Ishikawa (cell line): ENCODE results near the gene PSMF1.

Source experiments
- CEBPB ChIP-seq: IDR thresholded peaks from 2 replicates; pipeline ENCODE4 v1.6.1; 2012
- CREB1 ChIP-seq: IDR thresholded peaks from 2 replicates; pipeline ENCODE4 v1.6.1; 2012; ENCODE audit warnings: low read depth
- EGR1 ChIP-seq: IDR thresholded peaks from 2 replicates; pipeline ENCODE4 v1.6.1; 2012
- EP300 ChIP-seq: IDR thresholded peaks from 2 replicates; pipeline ENCODE4 v1.6.1; 2012; ENCODE audit warnings: borderline replicate concordance
- FOXM1 ChIP-seq: IDR thresholded peaks from 2 replicates; pipeline ENCODE4 v1.6.1; 2012; ENCODE audit warnings: low read depth, borderline replicate concordance
- MAX ChIP-seq: IDR thresholded peaks from 2 replicates; pipeline ENCODE4 v1.6.1; 2012
- NFIC ChIP-seq: IDR thresholded peaks from 2 replicates; pipeline ENCODE4 v1.6.1; 2012
- RAD21 ChIP-seq: IDR thresholded peaks from 2 replicates; pipeline ENCODE4 v1.6.1; 2012; ENCODE audit warnings: low read depth
- TAF1 ChIP-seq: IDR thresholded peaks from 2 replicates; pipeline ENCODE4 v1.6.1; 2012; ENCODE audit warnings: low read depth, mild to moderate bottlenecking
- TCF12 ChIP-seq: IDR thresholded peaks from 2 replicates; pipeline ENCODE4 v1.6.1; 2012; ENCODE audit warnings: low read depth
- TEAD4 ChIP-seq: IDR thresholded peaks from 2 replicates; pipeline ENCODE4 v1.6.1; 2012
- USF1 ChIP-seq: IDR thresholded peaks from 2 replicates; pipeline ENCODE4 v1.6.1; 2012
- YY1 ChIP-seq: IDR thresholded peaks from 2 replicates; pipeline ENCODE4 v1.6.1; 2012; ENCODE audit warnings: low read depth
- ZBTB7A ChIP-seq: IDR thresholded peaks from 2 replicates; pipeline ENCODE4 v1.6.1; 2012; ENCODE audit warnings: low read depth
- TF ChIP-seq, protein P1 (sequence below): IDR thresholded peaks from 2 replicates; pipeline ENCODE4 v1.6.1; 2012; ENCODE audit warnings: low read depth, mild to moderate bottlenecking

Gene PSMF1

GRCh38 chr20:1150968-1151367 is 32.6 kb downstream of the PSMF1 start:
- no peak for TF ChIP-seq USF1
- no peak for TF ChIP-seq TEAD4
- no peak for TF ChIP-seq RAD21
- no peak for TF ChIP-seq TAF1
- TF ChIP-seq TCF12, result no peak

DNA sequence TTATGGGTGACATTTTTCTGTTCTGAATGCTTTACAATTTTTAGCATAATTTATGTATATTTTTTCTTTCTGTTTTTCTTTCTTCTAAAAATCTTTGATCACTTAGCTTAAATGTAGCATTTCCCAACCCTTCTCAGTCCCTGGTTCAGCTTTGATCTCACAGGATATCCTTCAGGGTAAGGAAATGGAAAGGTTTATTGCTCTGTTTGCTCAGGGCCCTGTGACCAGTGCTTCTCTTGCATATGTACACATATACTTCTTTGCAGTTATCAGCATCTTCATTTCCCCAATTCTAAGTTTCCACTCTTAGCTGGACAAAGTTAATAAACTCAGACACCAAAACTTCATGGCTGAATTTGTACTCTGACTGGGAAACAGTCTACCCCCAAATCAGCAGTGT is 35.8 kb downstream of the PSMF1 start:
- no peak for TF ChIP-seq USF1
- TF ChIP-seq FOXM1, result no peak
- no peak for TF ChIP-seq RAD21
- TF ChIP-seq YY1, result no peak

DNA sequence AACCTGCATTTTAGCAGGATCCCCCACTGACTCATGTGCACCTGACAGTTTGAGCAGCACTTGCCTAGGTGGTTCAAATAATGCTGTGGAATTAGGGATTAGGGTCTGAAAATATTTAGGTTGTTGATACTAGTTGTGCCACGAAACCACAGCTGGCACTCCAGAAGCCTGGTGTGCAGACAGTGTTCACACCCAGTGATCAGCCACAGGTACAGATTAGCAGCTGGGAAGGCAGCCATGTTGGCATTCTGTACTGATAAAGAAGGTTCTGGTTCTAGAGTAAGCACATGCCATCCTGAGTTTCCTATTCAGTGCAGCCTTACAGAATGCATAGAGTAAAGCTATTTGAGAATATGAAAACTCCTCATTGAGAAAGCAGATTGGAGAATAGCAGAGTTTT is 36.3 kb downstream of the PSMF1 start:
- TF ChIP-seq MAX (no peak), CEBPB (no peak), TAF1 (no peak), TCF12 (no peak)
- TF ChIP-seq, protein P1, sequence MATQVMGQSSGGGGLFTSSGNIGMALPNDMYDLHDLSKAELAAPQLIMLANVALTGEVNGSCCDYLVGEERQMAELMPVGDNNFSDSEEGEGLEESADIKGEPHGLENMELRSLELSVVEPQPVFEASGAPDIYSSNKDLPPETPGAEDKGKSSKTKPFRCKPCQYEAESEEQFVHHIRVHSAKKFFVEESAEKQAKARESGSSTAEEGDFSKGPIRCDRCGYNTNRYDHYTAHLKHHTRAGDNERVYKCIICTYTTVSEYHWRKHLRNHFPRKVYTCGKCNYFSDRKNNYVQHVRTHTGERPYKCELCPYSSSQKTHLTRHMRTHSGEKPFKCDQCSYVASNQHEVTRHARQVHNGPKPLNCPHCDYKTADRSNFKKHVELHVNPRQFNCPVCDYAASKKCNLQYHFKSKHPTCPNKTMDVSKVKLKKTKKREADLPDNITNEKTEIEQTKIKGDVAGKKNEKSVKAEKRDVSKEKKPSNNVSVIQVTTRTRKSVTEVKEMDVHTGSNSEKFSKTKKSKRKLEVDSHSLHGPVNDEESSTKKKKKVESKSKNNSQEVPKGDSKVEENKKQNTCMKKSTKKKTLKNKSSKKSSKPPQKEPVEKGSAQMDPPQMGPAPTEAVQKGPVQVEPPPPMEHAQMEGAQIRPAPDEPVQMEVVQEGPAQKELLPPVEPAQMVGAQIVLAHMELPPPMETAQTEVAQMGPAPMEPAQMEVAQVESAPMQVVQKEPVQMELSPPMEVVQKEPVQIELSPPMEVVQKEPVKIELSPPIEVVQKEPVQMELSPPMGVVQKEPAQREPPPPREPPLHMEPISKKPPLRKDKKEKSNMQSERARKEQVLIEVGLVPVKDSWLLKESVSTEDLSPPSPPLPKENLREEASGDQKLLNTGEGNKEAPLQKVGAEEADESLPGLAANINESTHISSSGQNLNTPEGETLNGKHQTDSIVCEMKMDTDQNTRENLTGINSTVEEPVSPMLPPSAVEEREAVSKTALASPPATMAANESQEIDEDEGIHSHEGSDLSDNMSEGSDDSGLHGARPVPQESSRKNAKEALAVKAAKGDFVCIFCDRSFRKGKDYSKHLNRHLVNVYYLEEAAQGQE, result no peak

DNA sequence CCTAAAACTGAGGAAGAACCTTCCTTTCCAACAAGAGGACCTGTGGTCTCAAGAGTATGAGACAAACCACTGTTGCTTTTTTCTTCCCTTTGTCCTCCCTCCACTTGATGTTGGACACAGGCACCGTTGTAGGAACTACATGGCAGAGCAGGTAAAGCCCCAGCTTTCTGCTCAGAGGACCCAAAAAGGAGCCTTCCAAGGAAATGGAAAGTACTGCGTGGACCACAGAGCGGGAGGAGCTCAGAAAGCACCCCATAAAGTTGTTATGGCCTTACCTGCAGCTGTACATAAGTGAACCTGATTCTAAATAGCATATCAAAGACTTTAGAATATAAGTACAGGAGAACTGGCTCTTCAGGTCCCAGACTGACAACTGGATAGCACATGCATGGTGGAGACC is 36.9 kb downstream of the PSMF1 start:
- TF ChIP-seq TCF12, result no peak
- no peak for TF ChIP-seq MAX
- TF ChIP-seq, protein P1, result no peak
- no peak for TF ChIP-seq RAD21
- TF ChIP-seq CREB1, result no peak
- TF ChIP-seq NFIC, result no peak
- no peak for TF ChIP-seq ZBTB7A
- no peak for TF ChIP-seq CEBPB
- no peak for TF ChIP-seq USF1
- TF ChIP-seq EP300, result no peak
- no peak for TF ChIP-seq TEAD4
- TF ChIP-seq EGR1, result no peak
- TF ChIP-seq FOXM1, result no peak
- TF ChIP-seq TAF1, result no peak

DNA sequence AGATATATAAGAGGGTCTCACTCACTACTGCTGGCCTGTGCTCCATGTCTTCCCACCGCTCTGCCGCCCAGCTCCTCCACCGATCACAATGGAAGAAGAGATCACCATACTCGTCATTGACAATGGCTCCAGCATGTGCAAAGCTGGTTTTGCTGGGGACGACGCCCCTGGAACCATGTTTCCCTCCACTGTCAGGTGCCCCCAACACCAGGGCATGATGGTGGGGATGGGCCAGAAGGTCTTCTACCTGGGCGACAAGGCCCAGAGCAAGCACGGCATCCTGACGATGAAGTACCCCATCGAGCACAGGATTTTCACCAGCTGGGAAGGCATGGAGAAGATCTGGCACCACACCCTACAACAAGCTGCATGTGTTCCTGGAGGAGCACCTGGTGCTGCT is 42.1 kb downstream of the PSMF1 start:
- TF ChIP-seq ZBTB7A (no peak), NFIC (no peak), FOXM1 (no peak)

DNA sequence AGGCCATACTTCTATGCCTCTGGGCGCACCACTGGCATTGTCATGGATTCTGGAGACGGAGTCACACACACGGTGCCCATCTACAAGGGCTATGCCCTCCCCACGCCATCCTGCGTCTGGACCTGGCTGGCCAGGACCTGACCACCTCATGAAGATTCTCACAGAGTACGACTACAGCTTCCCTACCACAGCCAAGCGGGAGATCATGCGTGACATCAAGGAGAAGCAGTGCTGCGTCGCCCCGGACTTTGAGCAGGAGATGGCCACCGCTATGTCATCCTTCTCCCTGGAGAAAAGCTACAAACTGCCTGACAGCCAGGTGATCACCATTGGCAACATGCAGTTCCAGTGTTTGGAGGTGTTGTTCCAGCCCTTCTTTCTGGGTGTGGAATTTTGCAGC is 42.6 kb downstream of the PSMF1 start:
- TF ChIP-seq FOXM1, result no peak
- TF ChIP-seq EGR1, result no peak
- TF ChIP-seq CEBPB, result no peak
- TF ChIP-seq TCF12, result no peak
- TF ChIP-seq USF1, result no peak
- TF ChIP-seq ZBTB7A, result no peak
- no peak for TF ChIP-seq YY1
- TF ChIP-seq TEAD4, result no peak
- TF ChIP-seq TAF1, result no peak
- TF ChIP-seq NFIC, result no peak
- no peak for TF ChIP-seq EP300
- TF ChIP-seq CREB1, result no peak
- no peak for TF ChIP-seq RAD21
- TF ChIP-seq, protein P1, result no peak
- TF ChIP-seq MAX, result no peak
